K562 (cell line): Measurements from ENCODE around the gene METTL23.

ENCODE experiments used
- ETV6 ChIP-seq, 3 experiments: fragments of 150-350 bp in 1 of 3; sonication (generic) in 1 of 3; formaldehyde crosslinking in 1 of 3; IDR thresholded peaks; 2 replicates each; pipeline versions ENCODE4 v1.6.1 to v1.8.0; 2014 to 2022; ENCODE audit warnings: borderline replicate concordance in 2 of 3, low read depth in 2 of 3, antibody characterized with exemption in 1 of 3, low read length in 1 of 3, mild to moderate bottlenecking in 1 of 3, missing genetic modification reagents in 1 of 3
- TCF7 ChIP-seq: sonication (generic); IDR thresholded peaks from 2 replicates; pipeline ENCODE4 v1.6.1; 2016; ENCODE audit warnings: antibody characterized with exemption, borderline replicate concordance
- TF ChIP-seq, protein P1 (sequence below): sonication (generic); formaldehyde crosslinking; IDR thresholded peaks from 2 replicates; pipeline ENCODE4 v1.8.1; 2023; ENCODE audit warnings: mild to moderate bottlenecking, missing genetic modification reagents

DNA sequence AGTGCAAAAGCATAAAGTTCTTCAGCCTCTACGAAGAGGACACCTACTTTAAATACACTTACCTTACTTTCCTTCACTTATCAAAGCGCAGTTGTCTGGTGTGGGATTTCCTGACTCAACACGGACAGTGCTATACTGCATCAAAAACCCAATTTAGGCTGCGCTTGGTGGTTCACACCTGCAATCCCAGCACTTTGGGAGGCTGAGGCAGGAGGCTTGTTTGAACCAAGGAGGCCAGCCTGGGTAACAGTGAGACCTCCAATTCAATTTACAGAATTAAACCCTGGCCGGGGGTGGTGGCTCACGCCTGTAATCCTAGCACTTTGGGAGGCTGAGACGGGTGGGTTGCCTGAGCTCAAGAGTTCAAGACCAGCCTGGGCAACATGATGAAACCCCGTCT, 4.4 kb upstream of the METTL23 start:
- TF ChIP-seq, protein P1, sequence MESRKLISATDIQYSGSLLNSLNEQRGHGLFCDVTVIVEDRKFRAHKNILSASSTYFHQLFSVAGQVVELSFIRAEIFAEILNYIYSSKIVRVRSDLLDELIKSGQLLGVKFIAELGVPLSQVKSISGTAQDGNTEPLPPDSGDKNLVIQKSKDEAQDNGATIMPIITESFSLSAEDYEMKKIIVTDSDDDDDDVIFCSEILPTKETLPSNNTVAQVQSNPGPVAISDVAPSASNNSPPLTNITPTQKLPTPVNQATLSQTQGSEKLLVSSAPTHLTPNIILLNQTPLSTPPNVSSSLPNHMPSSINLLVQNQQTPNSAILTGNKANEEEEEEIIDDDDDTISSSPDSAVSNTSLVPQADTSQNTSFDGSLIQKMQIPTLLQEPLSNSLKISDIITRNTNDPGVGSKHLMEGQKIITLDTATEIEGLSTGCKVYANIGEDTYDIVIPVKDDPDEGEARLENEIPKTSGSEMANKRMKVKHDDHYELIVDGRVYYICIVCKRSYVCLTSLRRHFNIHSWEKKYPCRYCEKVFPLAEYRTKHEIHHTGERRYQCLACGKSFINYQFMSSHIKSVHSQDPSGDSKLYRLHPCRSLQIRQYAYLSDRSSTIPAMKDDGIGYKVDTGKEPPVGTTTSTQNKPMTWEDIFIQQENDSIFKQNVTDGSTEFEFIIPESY: no peak
- TF ChIP-seq TCF7 (no peak), ETV6 (IDR thresholded peaks at IDR 0.05; ENCODE audit: borderline replicate concordance in 1 of 2, low read depth in 2 of 2, low read length in 1 of 2) (no peak), ETV6 (CRISPR knock-in tag; IDR thresholded peaks at IDR 0.05; ENCODE audit: borderline replicate concordance) (no peak)
